ENCODE results near the gene ZBTB24.

The ZBTB24 gene

DNA sequence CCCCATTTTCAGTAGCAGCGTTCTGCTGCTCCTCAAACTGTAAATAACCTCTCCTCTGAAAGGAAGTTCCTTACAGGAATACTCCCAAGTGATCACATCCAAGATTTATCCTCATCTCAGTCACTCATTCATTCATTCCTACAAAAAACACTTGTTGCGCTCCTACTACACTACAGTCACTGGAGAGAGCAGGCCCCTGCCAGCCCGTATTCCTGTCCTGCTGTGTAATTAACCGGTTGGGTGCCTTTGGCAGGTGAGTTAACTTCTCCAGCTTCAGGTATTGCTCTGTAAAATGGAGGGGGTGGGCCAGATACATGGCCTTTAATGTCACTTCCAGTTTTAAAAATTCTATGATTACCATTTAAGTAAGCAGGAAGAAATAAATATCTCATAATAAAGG is 15.0 kb upstream of the ZBTB24 start:
- DNase-seq = no peak

DNA sequence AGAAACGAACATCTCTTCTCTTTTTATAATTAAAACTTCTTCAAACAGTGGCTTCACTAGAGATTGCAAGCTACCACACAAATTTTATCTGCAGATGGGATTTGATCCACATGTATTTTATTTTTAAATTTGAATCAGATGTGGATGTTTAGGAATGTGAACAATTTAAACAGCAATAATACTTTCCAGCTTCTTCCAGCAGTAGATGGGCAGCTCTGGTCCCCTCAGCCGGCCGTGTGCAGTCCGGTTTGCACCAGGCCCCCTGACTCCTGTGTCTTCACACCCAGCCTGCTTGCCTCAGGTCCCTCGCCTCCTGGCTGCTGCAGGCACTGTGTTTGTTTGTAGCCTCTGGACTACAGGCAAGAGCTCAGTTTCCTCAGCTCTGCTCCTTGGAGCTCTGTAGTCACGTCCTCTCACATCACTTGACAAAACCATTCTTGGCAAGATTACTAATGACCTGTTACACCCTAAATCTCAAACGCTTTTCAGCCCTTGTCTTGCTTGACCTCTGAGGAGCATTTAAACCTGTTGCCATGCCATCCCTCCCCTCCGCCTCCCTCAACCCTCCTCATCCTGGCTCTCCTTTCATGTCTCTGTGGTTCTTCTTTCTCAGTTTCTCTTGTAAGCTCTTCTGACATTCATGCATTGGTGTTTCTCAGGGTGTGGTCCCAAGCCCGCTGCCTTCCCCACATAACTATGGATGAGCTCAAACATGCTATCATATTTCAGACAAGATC is 13.2 kb upstream of the ZBTB24 start:
- no peak for DNase-seq

DNA sequence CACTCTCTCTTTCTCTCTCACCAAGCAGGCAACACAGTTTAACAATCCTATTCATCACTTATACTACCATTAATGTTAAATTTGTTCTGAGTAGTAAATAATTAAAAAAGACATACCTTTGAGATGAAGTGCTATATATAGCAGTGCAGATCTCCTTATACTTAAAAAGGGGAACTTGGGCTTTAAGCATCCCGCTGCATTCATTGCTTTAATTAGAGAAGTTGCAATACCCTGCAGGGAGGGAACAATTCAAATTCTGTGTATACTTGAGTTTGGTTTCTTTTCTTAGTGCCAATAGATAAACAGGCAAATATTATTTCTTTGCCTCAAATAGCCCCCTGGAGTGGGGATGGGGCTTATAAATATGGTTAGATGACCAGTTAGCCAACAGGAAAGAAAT is 10.8 kb upstream of the ZBTB24 start:
- DNase-seq = peak; percentile 20

DNA sequence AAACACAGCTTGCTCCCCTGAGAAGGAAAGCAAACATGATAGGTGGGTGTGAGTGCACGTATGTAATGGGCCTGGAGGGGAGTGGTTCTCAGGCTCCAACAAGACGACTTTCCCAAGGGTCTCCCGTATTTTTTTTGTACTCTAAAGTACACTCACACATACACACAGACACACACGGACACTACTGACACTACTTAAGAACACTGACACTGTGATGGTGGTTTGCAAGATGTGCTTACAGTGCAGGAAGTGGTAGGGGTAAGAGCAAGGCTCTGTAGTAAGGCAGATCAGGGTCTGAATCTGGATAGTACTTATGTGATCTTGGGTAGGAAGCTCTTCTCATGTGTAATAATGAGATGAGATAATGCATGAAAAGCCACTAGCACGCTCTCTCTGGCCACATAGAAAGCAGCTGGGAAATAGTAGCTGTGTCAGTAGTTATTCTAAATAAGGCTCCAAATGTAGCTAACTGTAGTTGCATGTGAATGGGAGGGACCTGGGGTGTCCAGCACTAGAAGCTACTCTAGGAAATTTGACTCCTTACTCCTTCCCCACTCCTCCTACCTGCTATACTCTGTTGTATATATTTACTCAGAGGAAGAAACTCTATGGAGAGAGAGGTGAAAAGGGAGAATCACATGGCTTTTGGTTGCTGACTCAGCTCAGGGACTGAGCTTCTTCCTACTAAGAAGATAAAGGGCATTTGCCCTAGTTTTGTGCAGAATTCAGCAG is 8.4 kb upstream of the ZBTB24 start:
- DNase-seq = no peak

DNA sequence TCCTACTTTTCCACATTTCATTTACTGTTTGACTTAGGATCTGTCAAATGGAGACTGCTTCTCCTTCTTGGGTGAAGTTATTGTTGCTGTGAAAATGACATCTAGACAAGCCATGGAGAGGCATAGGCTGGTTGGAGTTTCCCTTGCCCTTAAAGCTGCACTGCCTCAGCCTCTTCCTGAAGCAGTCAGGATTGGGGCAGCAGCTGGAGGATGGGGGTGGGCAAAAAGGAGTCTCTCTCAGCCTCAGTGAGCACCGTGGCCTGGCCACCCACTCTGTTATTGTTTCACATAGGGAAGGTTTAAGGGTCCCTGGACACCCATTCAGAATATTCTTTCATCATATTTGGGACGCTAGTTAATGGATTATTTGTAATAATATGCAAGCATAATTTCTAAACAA is 7.7 kb upstream of the ZBTB24 start:
- no peak for DNase-seq

DNA sequence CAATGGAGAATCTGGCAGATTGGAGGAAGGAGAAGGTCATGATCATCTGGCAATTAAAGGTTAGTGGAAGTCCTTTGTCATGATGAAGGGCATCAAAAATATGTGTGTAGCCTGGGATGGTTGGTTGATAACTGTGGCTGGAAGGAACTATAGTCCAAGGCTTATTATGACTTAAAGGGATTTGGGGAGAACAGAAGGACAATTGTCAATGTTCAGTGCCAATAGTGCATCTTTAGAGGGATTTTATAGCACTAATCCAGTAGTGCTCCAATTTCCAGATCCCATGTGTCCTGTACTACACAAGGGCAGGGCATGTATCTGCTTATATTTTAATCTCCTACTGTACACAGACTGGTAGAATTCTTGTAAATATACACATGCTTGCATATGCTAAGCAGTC is 5.0 kb upstream of the ZBTB24 start:
- no peak for DNase-seq

DNA sequence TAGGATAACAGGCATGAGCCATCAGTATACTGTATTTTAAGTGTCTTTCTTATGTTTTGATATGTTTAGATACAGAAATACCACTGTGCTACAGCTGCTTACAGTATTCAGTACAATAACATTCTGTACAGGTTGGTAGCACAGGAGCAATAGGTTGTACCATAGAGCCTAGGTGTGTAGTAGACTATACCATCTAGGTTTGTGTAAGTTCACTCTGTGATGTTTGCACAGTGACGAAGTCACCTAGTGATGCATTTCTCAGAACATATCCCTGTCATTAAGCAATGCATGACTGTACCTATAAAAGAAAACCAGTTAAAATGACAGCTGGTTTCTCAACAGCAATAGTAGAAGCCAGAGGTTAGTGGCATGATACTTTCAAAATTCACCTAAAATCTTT is 3.0 kb upstream of the ZBTB24 start:
- DNase-seq = no peak

DNA sequence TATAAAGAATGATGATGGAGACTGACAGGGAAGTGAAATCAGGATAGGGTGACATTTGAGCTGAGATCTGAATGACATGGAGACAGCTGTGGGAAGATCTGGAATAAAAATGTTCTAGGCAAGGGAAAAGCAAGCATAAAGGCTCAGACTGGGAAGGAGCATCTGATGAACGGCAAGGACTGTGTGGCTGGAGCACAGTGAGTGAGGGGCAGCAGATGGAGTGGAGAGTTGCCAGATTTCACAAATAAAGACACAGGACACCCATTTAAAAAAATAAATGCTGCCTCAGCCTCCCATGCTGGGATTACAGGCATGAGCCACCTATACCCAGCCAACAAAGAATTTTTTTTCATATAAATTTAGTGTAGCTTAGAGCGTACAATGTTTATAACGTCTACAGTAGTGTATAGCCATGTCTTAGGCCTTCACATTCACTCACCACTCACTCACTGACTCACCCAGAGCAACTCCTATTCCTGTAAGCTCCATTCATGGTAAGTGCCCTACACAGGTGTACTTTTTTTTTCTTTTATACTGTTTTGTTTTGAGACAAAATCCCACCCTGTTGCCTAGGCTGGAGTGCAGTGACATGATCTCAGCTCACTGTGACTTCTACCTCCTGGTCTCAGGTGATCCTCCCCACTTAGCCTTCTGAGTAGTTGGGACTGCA is 2.4 kb upstream of the ZBTB24 start:
- DNase-seq = no peak

DNA sequence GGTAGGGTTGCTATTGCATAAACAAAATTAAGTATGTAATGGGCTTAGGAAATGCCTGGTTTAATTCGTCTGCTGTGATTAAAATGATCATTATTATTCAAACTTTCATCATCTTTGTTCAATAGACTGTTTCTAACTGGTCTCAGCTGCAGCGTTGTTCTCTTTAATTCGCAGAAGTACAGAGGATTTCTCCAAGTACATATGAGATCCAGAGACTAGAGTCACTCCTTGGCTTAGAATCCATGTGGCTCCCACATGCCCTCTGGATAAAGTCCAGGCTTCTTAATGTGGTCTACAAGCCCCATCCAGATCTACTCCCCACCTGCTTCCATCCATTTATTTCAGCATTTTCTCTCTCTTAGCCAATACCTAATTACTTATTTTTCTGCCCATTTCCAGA is 1.1 kb upstream of the ZBTB24 start:
- DNase-seq = no peak

DNA sequence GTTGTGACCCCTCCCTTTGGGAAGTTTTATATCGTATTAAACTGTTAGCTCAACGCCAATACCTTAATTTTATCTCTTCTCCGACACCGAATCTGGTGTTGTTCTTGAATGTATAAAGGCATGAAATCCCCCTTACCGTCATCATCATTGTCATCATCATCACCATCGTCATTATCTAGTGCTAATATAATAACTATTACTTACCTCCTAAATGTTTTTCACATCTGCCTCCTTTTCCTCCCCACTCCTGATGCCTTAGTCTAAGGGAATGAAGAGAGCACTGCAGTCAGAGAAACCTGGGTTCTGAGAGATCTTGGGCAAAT is 677 bp upstream of the ZBTB24 start:
- DNase-seq = no peak

DNA sequence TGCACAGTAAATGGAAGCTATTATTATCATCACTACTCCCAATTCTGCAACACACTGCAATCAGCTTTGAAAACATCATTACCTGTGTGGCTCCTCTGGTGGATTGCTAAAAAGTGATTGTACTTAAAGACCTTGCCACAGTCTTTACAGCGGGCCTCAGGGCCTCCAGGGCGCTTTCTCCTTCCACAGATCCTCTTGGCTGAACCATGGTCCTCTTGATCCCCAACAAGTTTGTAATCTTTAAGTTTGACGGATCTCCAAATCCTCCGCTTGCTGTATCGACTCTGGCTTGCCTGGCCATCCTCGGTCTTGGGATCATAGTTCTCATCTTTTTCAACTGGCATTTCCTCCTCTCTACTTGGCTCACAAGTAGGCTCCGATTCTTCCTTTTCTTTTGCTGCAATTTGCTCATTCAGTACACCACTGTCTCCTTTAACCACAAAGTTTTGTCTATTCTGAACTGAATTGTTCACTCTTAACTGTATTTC is 2.0 kb downstream of the ZBTB24 start:
- no peak for DNase-seq

DNA sequence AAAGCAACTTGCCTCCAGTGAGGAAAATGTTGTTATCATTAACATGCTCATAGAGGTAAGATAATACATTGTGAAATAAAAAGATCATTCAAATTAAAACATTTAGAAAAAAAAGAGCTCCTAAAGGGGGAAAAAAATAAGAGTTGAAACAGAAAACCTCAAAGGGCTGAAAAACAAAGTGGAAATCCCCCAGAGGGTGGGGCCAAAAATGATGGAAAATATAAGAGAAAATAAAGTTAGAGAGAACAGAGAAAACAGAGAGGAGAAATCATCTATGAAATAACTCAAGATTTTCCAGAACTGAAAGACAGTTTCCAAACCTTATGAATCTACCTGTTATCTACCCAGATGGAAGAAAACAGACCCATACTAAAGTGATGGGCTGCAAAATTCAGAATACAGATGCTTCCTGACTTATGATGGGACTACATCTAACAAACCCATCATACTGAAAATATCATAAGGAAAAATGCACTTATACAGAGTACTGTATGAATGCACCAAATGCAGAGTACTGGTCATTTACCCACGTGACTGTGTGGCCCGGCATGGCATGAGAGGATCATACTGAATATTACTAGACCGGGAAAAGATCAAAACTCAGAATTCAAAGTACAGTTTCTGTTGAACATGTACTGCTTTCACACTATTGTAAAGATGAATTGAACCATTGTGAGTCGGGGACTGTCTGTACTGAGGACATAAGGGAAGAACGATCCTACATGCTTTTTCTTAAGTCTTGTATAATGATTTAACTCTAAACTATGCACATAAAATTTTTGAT is 4.0 kb downstream of the ZBTB24 start:
- no peak for DNase-seq

DNA sequence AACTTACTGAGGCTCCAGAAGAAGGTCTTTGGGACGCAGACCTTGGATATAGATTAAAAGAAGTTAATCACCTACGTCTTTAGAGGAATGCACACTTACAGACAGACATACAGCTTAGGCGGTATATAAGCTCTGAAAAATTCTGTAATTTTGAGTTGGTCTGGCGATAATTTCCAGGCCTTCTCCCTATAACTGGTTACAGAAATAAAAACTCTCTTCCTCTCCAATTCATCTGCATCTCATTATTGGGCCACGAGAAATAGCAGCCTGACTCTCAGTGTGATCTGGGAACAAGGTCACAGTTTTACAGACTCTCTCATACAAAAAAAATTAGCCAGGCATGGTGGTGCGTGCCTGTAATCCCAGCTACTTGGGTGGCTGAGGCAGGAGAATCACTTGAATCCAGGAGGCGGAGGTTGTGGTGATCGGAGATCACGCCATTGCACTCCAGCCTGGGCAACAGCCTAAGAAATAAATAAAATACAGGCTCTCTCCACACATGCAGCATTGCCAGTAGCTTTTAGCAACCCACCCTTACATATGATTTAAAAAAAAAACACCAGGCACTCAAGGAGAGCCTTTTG is 4.7 kb downstream of the ZBTB24 start:
- no peak for DNase-seq

DNA sequence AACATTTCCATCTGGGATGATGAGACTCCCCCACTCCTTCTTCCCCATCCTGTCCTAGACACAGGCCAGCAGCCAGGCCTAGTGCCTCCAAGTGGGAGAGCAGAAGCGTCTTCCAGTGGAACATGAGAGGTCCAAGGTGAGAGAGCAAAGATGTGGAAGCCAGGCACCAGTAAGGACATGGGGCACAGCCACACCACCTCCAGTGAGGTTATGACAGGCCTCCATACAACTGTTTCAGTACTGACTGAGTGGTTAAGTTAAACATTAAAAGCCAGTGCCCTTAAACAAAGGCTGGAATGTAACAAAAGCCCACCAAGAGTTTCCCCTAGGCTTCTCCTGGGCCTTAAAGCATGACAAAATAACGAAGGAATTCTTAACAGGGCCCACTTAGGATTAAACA is 5.3 kb downstream of the ZBTB24 start:
- DNase-seq = no peak

DNA sequence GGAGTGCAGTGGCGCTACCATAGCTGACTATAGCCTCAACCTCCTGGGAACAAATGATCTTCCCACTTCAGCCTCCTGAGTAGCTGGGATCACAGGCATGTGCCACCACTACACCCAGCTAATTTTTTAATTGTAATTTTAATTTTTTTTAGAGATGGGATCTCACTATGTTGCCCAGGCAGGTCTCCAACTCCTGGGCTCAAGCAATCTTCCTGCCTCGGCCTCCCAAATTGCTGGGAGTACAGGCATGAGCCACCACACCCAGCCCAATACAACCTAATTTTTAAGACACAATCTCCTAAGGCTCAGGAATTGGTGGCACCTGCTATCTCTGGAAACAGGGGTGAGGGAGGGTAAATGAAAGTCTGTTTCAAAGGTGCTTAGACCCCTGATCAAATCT is 5.8 kb downstream of the ZBTB24 start:
- no peak for DNase-seq

DNA sequence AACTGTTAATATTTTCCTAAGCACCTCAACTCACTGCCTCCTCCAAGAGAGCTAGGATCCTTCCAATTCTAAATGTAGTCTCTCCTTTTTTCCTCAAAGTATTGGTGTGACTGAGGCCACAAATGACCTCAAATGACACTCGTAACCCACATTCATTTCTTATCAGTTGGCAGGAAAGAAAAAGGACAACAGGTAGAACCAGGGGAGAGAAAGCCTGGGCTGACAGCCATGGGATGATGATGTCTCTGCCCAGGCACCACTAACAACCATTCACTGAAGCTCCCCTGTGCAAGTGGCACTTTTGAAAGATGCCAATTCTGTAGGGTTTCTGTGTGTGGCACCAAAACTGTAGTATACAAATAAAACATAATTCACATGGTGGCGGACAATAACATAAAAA is 7.4 kb downstream of the ZBTB24 start:
- no peak for DNase-seq

DNA sequence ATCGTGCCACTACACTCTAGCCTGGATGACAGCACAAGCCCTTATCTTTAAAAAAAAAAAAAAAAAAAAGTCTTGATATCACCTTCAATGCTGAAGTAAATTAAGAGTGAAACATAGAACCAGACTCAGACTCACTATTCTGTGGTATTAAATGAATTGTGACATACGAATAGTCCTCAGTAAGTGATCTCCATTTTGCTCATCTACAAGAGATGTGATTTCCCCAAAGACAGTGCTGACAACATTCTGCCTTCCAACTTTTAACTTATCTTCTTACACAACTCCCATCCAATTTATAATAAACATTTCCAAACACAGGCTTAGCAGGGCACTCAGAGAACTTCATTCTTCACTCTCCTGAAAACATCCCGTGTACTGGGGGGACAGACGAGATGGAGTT is 8.0 kb downstream of the ZBTB24 start:
- DNase-seq = no peak

DNA sequence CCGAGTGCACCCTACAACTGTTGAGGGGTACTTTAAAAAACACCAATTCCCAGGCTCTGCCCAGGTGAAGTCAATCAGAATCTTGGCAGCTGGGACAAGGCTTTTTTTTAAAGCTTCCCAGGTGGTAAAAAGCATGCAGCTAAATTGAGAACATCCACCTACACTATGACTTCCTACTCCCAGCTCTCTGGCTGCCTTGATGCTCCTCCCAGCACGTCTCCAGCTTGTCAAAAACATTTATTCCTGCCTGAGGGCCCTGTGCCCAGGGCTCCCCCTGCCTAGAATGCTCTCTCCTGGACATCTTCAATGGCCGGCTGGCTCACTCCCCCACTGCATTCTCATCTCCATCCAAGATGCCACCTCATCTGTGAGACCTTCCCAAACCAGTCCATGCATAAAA is 9.9 kb downstream of the ZBTB24 start:
- no peak for DNase-seq

DNA sequence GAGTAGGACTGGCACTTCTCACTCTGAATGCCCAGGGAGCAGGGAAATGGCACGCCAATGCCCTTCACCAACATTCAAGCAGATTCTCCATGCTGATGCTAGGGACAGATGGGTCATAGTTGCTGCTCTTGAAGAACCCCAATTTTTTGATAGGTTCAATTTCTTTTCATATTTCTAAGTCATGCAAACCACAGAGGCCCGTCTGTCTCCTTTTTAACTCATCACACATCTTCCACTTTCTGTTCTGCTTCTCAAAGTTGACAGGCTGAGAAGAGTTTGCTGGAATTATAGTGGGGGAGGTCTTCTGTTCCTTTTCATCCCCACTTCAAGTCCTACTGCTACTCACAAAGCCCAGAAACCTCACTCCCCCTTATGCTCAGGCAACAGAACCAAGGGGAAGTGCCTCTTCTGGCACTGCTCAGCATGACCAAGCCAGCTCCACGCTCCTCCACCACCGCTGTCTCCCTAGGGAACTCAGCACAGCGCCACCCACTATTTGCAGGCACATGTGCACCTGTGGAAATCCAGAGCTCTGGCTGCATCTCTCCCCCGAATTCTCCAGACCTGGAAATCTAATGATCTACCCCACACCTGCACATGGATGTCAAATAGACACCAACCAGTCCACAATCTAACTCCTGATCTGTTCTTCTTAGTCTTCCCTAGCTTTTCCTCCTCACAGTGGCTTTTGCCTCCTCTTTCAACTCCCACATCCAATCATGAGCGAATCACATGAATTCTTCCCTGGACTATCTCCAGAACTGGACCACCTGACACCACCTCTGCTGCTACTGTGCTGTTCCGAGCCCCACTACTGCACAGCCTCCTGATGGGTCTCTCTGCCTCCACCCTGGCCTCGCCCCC is 10.7 kb downstream of the ZBTB24 start:
- DNase-seq = no peak

DNA sequence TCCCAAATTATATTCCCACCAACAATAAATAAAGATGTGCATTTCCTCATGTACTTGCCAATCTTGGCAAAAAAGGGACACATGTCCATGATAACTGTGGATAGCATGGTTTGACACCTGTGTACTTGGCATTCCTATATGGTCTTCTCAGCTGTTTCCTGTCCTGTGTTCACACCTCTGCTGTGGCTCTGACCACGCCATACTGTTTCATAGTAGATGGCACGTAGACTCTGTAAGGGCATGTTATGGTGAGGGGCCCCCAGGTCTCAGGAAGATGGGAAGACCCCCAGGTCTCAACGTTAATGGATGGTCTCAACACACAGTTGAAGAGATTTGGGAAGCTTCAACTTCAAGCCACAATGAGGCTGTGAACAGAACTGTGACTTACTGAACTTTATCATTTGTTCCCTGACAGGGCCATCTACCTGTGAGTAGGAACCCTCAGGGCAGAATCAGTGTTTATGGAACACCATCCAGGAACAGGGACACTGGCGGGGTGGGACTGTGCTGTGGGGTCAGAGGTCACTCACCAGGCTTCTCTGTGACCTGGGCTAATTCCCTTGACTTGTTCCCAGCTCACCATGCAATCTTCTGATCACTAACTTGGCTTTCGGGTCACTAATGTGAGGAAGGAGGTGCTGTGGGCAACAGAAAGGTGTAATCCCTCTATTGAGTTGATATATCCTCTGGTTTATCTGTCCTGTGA is 11.8 kb downstream of the ZBTB24 start:
- no peak for DNase-seq

DNA sequence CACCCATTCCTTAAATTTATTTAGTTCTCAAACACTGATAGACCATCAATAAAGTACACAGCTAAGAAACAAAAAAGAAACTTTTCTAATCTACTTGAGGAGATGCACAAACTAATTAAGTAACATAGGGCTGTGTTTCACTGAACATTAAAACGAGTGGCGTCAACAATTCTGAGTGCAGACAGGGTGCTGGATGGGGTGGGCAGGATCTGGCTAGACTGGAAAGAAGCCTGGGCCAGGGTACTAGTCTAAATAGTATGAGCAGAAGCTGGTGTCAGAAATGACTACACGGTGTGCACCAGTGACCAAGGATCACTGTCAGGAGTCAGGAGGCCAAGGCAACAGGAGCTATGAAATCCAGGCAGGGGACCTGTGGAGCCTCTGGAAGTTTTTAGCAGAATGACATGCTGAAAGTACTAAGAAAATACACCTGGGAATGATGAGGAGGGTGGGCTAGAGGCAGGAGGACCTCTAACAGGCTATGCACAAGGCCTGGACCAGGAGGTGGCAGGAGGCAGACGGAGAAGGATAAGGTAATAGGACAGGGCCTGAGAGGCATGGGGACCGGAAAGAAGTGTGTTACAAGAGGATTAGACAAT is 13.3 kb downstream of the ZBTB24 start:
- no peak for DNase-seq
